Lung (tissue), 16 donors: ENCODE data around the gene TROAP. TPM values are rescaled to one million over a fixed set of nuclear protein-coding genes. Genes with fewer than 3 reads are reported as not detected.

Source experiments
- ATAC-seq: fragments of 200-7000 bp; cut with Tn5 transposase; one replicate; pipeline ENCODE4 v1.9.1; 2020; ENCODE audit warnings: moderate number of reproducible peaks; ENCODE audit not compliant: insufficient read depth, low FRiP score
- DNase-seq, 3 donors: peaks; one replicate each; pipeline ENCODE4 v3.0.0-alpha.2; 2013 to 2017
- H3K27ac ChIP-seq, 2 donors: one replicate each; pipeline ENCODE4 v1.5.1; 2013; ENCODE audit warnings: mild to moderate bottlenecking in 2 of 2, moderate library complexity in 2 of 2, control low read depth in 1 of 2, inconsistent platforms in 1 of 2, low read depth in 1 of 2, low read length in 1 of 2
- H3K27me3 ChIP-seq, 3 donors: one replicate each; pipeline ENCODE4 v1.5.1; 2013; ENCODE audit warnings: low read length in 2 of 3; ENCODE audit not compliant: control insufficient read depth in 3 of 3, insufficient read depth in 3 of 3
- H3K36me3 ChIP-seq, 4 donors: one replicate each; pipeline ENCODE4 v1.5.1; 2013; ENCODE audit warnings: low read length in 4 of 4, mild to moderate bottlenecking in 1 of 4, moderate library complexity in 1 of 4; ENCODE audit not compliant: control insufficient read depth in 4 of 4, insufficient read depth in 4 of 4
- H3K4me1 ChIP-seq, 5 donors: one replicate each; pipeline ENCODE4 v1.5.1; 2013; ENCODE audit warnings: low read length in 5 of 5, mild to moderate bottlenecking in 2 of 5, moderate library complexity in 1 of 5; ENCODE audit not compliant: control insufficient read depth in 5 of 5, insufficient read depth in 5 of 5
- H3K4me3 ChIP-seq: one replicate; pipeline ENCODE4 v1.5.1; 2013; ENCODE audit warnings: mild to moderate bottlenecking, control low read depth, moderate library complexity
- H3K9ac ChIP-seq, 2 donors: one replicate each; pipeline ENCODE4 v1.5.1; 2013; ENCODE audit warnings: low read length in 2 of 2, control low read depth in 1 of 2; ENCODE audit not compliant: insufficient read depth in 1 of 2
- H3K9me3 ChIP-seq, 4 donors: one replicate each; pipeline ENCODE4 v1.5.1; 2013; ENCODE audit warnings: low read length in 3 of 4, mild to moderate bottlenecking in 1 of 4, moderate library complexity in 1 of 4; ENCODE audit not compliant: control insufficient read depth in 4 of 4, insufficient read depth in 3 of 4
- CTCF ChIP-seq: IDR thresholded peaks from 2 replicates; pipeline ENCODE4 v1.5.1; 2012; ENCODE audit warnings: mild to moderate bottlenecking; ENCODE audit errors: control extremely low read depth, extremely low read depth
- whole genome bisulfite sequencing, 2 donors: extraction: QIAGEN DNeasy Blood & Tissue Kit; methylation state at CpG; one replicate each; pipeline ENCODE4 v1.1.7; 2013; 5-methylcytosine and 5-hydroxymethylcytosine counted together
- long read RNA-seq, 5 donors: transcript quantifications; one replicate each; lab custom pipeline, GENCODE V29; 2026
- polyA plus RNA-seq, 2 donors: library from polyadenylated mRNA; stranded (reverse); fragments of 200-250 nt; gene quantifications; one replicate each; pipeline ENCODE4 v1.2.1, GENCODE V29; 2013
- total RNA-seq, 2 donors: library from RNA; depleted of rRNA in 1 of 2; stranded (reverse); fragments of >200 nt in 1 of 2; gene quantifications; one replicate each; pipeline ENCODE4 v1.2.1, GENCODE V29; 2014 to 2021
- donor health status: control.
- donor health status: control.
- donor health status: Bipolar disorder and iron deficiency.
- donor health status: healthy.
- donor health status: DM: yes; HTN: yes; CAD: no.

TROAP gene
- total RNA-seq (1 to 10 TPM; 1.2 to 4.6 TPM), polyA plus RNA-seq (1 to 10 TPM; 2.4 to 4.1 TPM)
- long read RNA-seq, donor 1, partial matches to known transcripts, result 6 of 10 reads
- long read RNA-seq, donor 1, other reads (novel, unspliced or antisense), result 0 of 10 reads
- long read RNA-seq, donor 2, partial matches to known transcripts, result 0 of 1 reads
- long read RNA-seq, donor 2, other reads (novel, unspliced or antisense), result 0 of 1 reads
- long read RNA-seq, donor 3, partial matches to known transcripts, result 0 of 3 reads
- long read RNA-seq, donor 3, other reads (novel, unspliced or antisense), result 0 of 3 reads
- long read RNA-seq, donor 4, partial matches to known transcripts, result 0 of 5 reads
- long read RNA-seq, donor 4, other reads (novel, unspliced or antisense), result 0 of 5 reads
- long read RNA-seq, donor 5, partial matches to known transcripts, result 13 of 18 reads
- long read RNA-seq, donor 5, other reads (novel, unspliced or antisense), result 0 of 18 reads

- Histone ChIP-seq H3K36me3 (no peaks in the 10 kb centered on the region), H3K4me3 (peak within 1 kb of the TSS; percentile 67), H3K9ac (peak within 1 kb of the TSS; percentile 49 to 63), H3K4me1 (peaks cover 0 to 20% (median 7%) of the 10 kb centered on the region in 5 donors), H3K9me3 (no peaks in the 10 kb centered on the region), H3K27ac (peak within 1 kb of the TSS; percentile 30 to 47), H3K27me3 (peaks cover 0 to 7% (median 0%) of the 10 kb centered on the region in 3 donors)
- DNase-seq, result peak; percentile 99 to 100 (median 99)
- peak; percentile 99 for ATAC-seq
- no peak for TF ChIP-seq CTCF
- 0% methylated on average over 64 to 65 of the region's 65 CpGs for WGBS, 2 donors
These were observed at the start of gene TROAP for GRCh38 chr12:49322708-49323523. TROAP (plus strand) TSS chr12:49323255; CDS start chr12:49323609, 354 bp downstream.

- 96% methylated on average over 6 of the region's 6 CpGs for WGBS, 2 donors
- Histone ChIP-seq H3K36me3 (peaks cover 5 to 33% (median 20%) of the 10 kb centered on the region in 4 donors), H3K9me3 (no peaks in the 10 kb centered on the region), H3K9ac (no peak overlapping the region), H3K4me3 (no peak overlapping the region), H3K27ac (no peak overlapping the region), H3K27me3 (no peaks in the 10 kb centered on the region), H3K4me1 (no peaks in the 10 kb centered on the region)
- DNase-seq (no peak), ATAC-seq (no peak)
- no peak for TF ChIP-seq CTCF
These were observed 49.2 kb upstream of the TROAP start for GRCh38 chr12:49273726-49274395.

- H3K36me3 ChIP-seq, result peaks cover 5 to 29% (median 20%) of the 10 kb centered on the region in 4 donors
- 81 to 93% methylated on average over 7 of the region's 7 CpGs for WGBS, 2 donors
These were observed 48.5 kb upstream of the TROAP start for GRCh38 chr12:49274396-49275069.

More at GRCh38 chr12:49274396-49275069, 48.5 kb upstream of the TROAP start:
- Histone ChIP-seq H3K9me3 (no peaks in the 10 kb centered on the region), H3K9ac (no peak overlapping the region), H3K4me1 (no peaks in the 10 kb centered on the region), H3K4me3 (no peak overlapping the region), H3K27me3 (no peaks in the 10 kb centered on the region), H3K27ac (no peak overlapping the region)
- ATAC-seq (no peak), DNase-seq (no peak)
- TF ChIP-seq CTCF, result no peak
